Breast epithelium (tissue), 3 donors: ENCODE data around the gene MESD.

Experiments
- CTCF ChIP-seq, 3 donors: fragments of 450-650 bp; IDR thresholded peaks; one replicate each; pipeline ENCODE4 v1.5.1; 2016 to 2017; ENCODE audit warnings: antibody characterized with exemption in 3 of 3, mild to moderate bottlenecking in 3 of 3, moderate library complexity in 3 of 3
- POLR2A ChIP-seq: fragments of 450-650 bp; IDR thresholded peaks from one replicate; pipeline ENCODE4 v1.6.1; 2016; ENCODE audit warnings: antibody characterized with exemption, mild to moderate bottlenecking, moderate library complexity
- POLR2AphosphoS5 ChIP-seq, 3 donors: sonication (generic); formaldehyde crosslinking; IDR thresholded peaks; one replicate each; pipeline ENCODE4 v1.6.1; 2017; ENCODE audit warnings: antibody characterized with exemption in 3 of 3

- TF ChIP-seq CTCF (IDR thresholded peaks at IDR 0.05) (no peak), POLR2A (no peak), POLR2AphosphoS5 (IDR thresholded peaks at IDR 0.05) (no peak)
Observed at GRCh38 chr15:80923668-80924067, 66.0 kb downstream of the MESD start.
